Esophagus (tissue), 2 donors: ENCODE measurements around the gene FAM163B. TPM values are rescaled to one million over a fixed set of nuclear protein-coding genes. Genes with fewer than 3 reads are reported as not detected.

Source experiments
- H3K27ac ChIP-seq, 2 donors: one replicate each; pipeline ENCODE4 v1.5.1; 2013; ENCODE audit warnings: low read depth in 2 of 2, mild to moderate bottlenecking in 2 of 2, inconsistent platforms in 1 of 2, low read length in 1 of 2, moderate library complexity in 1 of 2
- H3K27me3 ChIP-seq, 2 donors: one replicate each; pipeline ENCODE4 v1.6.1; 2013; ENCODE audit warnings: low read length in 2 of 2, control low read depth in 1 of 2, mild to moderate bottlenecking in 1 of 2; ENCODE audit not compliant: insufficient read depth in 2 of 2, control insufficient read depth in 1 of 2
- H3K36me3 ChIP-seq, 2 donors: one replicate each; pipeline ENCODE4 v1.6.1; 2013; ENCODE audit warnings: low read length in 1 of 2; ENCODE audit not compliant: control insufficient read depth in 2 of 2, insufficient read depth in 2 of 2
- H3K4me1 ChIP-seq, 2 donors: one replicate each; pipeline ENCODE4 v1.6.1; 2013; ENCODE audit warnings: low read length in 1 of 2; ENCODE audit not compliant: control insufficient read depth in 2 of 2, insufficient read depth in 2 of 2
- H3K4me3 ChIP-seq, 2 donors: one replicate each; pipeline ENCODE4 v1.5.1; 2013; ENCODE audit warnings: low read length in 2 of 2, mild to moderate bottlenecking in 2 of 2, low read depth in 1 of 2, moderate library complexity in 1 of 2
- H3K9me3 ChIP-seq, 2 donors: one replicate each; pipeline ENCODE4 v1.6.1; 2013; ENCODE audit warnings: mild to moderate bottlenecking in 2 of 2, low read depth in 1 of 2, low read length in 1 of 2, moderate library complexity in 1 of 2; ENCODE audit not compliant: control insufficient read depth in 2 of 2, insufficient read depth in 1 of 2
- WGBS, 2 donors: extraction: QIAGEN DNeasy Blood & Tissue Kit; methylation state at CpG; one replicate each; pipeline ENCODE4 v1.1.7; 2013; 5-methylcytosine and 5-hydroxymethylcytosine counted together
- polyA plus RNA-seq, 2 donors: library from polyadenylated mRNA; stranded (reverse); fragments of 200-250 nt; gene quantifications; one replicate each; pipeline ENCODE4 v1.2.3, GENCODE V29; 2013
- donor health status: healthy with polysubstance abuse.
- donor health status: Bipolar disorder and iron deficiency.

The FAM163B gene
- polyA plus RNA-seq, 2 donors = not detected

DNA sequence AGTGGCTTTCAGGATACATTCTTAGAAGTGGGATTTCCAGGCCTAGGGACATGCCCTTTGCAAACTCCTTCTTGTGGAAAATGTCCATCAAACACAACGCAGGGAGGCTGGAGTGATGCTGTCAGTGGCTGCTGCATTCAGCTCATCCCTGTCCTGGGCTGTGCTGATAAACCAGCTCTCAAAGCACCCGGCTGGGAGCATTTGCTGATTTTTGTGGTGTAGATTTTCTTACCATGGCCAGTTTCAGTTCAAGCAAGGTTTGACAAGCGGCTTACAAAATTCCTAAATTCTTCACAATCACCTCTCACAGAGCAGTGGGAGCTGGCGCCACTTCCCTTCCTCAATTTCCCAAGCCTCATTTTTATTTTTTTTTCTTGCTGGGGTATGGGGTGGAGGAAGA, 28.2 kb downstream of the FAM163B start:
- peaks cover 0 to 8% of the 10 kb centered on the region in 2 donors for H3K27me3 ChIP-seq
- 80 to 83% methylated on average over 4 of the region's 4 CpGs for WGBS, 2 donors

DNA sequence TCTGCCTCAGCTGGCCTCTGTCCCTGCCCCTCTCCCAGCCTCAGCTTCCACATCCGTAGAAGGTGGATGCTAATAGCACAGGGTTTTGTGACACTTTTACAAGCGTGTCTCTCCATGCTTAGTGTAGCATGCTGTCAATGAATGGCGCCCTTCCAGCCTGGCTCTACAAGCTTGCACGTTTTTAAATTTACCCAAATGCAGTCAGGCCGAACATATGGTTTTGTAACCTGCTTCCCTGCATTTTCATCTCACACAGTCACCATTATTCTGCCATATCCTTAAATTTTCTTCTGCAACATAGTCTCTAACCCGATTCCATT, 28.8 kb downstream of the FAM163B start:
- no peaks in the 10 kb centered on the region for H3K9me3 ChIP-seq
- no peak overlapping the region for H3K4me3 ChIP-seq
- peaks cover 0 to 2% of the 10 kb centered on the region in 2 donors for H3K4me1 ChIP-seq
- H3K27me3 ChIP-seq = peaks cover 0 to 4% of the 10 kb centered on the region in 2 donors
- no peak overlapping the region for H3K27ac ChIP-seq
- no peaks in the 10 kb centered on the region for H3K36me3 ChIP-seq
- WGBS, 2 donors = 50 to 63% methylated on average over 6 of the region's 6 CpGs

More for the DNA sequence above, 28.2 kb downstream of the FAM163B start:
- Histone ChIP-seq H3K36me3 (no peaks in the 10 kb centered on the region), H3K9me3 (no peaks in the 10 kb centered on the region), H3K4me3 (no peak overlapping the region), H3K4me1 (peaks cover 0 to 2% of the 10 kb centered on the region in 2 donors), H3K27ac (no peak overlapping the region)

DNA sequence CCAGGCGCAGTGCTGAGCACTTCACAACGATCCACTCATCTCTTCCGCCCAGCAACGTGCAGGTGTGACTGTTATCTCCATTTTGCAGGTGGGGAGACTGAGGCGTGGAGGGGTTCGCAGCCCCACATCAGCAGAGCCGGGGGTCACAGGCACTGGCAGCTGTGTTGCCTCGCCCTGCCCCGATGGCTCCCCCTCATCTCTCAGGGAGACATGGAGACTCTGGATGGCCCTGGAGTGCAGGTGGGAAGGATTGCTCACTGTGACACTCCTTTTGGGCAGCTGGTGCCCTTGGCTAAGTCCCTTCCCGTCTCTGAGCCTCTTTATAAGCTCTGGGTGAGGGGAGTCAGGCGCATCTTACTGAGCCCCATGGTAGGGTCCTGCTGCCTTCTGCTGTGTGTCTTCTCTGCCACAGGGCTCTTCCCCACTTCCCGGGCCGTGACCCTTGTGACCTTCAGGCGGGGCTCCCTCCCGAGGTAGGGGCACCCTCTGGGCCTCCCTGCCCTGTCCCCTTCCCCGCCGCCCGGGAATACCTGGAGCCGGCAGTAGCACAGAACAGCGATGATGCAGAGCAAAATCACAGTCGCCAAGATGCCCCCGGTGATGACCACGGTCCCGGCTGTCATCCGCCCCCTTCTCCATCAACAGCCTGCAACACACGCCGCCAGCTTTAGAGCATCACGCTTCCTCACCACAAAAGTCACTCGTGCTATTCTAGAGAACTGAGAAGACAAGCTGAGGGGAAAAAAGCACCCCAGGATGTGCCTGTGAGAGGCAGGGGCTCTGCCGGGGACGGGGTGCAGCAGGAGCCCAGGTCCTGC, 29.4 kb downstream of the FAM163B start:
- Histone ChIP-seq H3K4me1 (peaks cover 0 to 2% of the 10 kb centered on the region in 2 donors), H3K27me3 (no peaks in the 10 kb centered on the region), H3K27ac (no peak overlapping the region), H3K9me3 (no peaks in the 10 kb centered on the region), H3K4me3 (no peak overlapping the region), H3K36me3 (no peaks in the 10 kb centered on the region)
- 71 to 79% methylated on average over 31 of the region's 31 CpGs for WGBS, 2 donors

DNA sequence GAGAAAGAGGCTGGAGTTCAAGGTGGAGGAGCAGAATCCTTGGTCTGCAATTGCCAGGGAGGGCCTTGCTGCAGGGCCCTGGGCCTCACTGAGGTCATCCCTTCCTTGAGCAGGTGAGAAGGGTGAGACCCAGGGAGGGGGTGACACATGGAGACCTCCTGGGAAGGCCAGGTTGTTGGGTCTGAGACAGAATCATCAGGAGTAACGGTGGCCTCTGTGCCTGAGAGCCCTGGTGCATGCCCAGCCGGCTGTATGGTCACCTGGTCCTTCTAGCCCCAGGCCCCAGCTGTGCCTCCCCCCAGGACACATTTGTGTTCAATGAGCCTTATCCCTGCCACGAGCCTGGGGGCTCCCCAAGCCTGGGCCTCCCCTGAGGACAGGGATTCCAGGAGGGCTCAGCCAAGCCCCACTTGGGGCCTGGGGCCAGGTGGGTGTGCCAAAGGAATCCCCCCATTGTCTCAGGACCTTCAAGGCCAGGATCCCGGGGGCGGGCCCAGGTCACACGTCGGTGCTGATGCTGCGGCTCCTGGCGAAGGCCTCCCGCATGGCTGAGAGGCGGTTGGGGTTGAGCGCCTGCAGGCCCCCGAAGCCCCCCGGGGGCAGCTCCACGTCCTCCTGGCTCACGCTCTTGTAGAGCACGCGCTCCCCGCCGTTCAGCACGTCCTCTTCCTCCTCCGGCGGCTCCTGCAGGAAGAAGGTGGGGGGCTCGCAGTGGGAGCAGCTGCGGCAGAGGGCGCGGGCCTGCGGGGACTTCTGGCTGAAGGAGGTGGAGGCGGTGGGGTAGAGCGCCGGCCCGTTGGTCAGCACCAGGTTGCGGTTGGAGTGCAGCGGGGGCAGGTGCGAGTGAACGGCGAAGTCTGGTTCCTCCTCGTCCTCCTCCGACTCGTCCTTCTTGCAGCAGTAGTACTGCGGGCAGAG, 30.4 kb downstream of the FAM163B start:
- Histone ChIP-seq H3K4me1 (peaks cover 0 to 2% of the 10 kb centered on the region in 2 donors), H3K27ac (no peak overlapping the region), H3K9me3 (no peaks in the 10 kb centered on the region), H3K27me3 (no peaks in the 10 kb centered on the region), H3K4me3 (no peak overlapping the region), H3K36me3 (no peaks in the 10 kb centered on the region)
- 55 to 68% methylated on average over 38 to 41 of the region's 41 CpGs for WGBS, 2 donors

DNA sequence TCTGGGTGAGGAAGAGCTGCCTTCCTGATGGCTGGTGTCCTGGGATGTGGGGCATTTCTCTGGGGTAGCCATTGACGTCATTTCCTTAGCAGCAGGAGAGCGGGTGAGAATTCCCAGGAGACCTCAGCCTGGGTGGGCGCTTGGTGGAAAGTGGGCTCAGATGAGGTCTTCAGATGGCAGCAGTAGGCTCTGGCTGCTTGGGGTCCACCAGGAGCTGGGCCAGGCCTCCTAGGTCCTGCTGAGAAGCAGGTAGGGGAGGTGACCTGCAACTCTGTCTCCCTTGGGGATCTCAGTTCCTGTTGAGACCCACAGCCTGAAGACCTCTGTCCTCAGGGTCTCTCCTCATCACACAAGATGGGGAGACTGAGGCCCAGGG, 31.5 kb downstream of the FAM163B start:
- WGBS, 2 donors = 80 to 84% methylated on average over 3 of the region's 3 CpGs
- H3K4me1 ChIP-seq = peaks cover 2 to 6% of the 10 kb centered on the region in 2 donors
- no peaks in the 10 kb centered on the region for H3K27me3 ChIP-seq

DNA sequence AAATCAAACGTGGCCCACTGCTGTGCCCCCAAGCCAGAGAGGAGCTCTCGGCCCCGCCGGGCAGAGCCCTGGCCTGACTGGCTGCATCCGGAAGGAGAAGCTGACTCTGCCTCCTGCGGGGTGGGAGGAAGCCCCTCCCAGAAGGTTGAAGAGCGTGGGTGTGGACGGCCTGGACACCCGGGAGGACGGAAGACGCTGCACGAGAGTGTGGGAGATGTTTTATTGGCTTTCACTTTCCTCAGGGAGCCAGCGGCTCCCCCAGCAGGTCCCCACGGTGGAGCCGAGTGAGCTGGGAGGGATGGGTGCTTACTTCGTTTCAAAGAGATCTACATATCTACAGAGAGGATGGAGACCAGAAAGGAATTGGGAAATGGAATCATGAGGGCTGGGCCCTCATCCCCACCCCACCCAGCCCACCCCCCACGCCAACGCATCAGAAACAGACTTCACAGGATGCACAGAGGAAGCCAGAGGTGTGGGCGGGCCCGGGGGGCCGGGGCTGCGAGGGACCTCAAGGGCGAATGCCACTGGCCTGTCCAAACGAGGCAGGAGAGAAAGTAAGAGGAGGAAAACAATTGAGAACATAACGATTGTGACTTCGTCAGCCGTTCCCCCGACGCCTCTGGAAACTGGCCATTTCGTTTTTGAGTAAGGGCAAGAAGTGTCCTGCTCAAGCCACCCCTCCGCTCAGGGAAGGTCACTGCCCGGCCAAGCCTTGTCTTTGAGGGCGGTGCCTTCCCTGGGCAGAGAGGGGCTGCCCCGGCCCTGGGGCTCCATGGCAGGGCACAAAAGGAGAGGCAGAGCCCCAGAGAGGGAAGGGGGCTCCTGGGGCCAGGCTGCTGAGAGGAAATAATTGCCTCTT, 32.1 kb downstream of the FAM163B start:
- no peak overlapping the region for H3K27ac ChIP-seq
- no peaks in the 10 kb centered on the region for H3K36me3 ChIP-seq
- H3K27me3 ChIP-seq = no peaks in the 10 kb centered on the region
- H3K4me3 ChIP-seq = no peak overlapping the region
- 52 to 53% methylated on average over 34 of the region's 34 CpGs for WGBS, 2 donors
- H3K4me1 ChIP-seq = peaks cover 2 to 9% of the 10 kb centered on the region in 2 donors
- no peaks in the 10 kb centered on the region for H3K9me3 ChIP-seq

More for the DNA sequence above, 31.5 kb downstream of the FAM163B start:
- Histone ChIP-seq H3K9me3 (no peaks in the 10 kb centered on the region), H3K27ac (no peak overlapping the region), H3K36me3 (no peaks in the 10 kb centered on the region), H3K4me3 (no peak overlapping the region)

DNA sequence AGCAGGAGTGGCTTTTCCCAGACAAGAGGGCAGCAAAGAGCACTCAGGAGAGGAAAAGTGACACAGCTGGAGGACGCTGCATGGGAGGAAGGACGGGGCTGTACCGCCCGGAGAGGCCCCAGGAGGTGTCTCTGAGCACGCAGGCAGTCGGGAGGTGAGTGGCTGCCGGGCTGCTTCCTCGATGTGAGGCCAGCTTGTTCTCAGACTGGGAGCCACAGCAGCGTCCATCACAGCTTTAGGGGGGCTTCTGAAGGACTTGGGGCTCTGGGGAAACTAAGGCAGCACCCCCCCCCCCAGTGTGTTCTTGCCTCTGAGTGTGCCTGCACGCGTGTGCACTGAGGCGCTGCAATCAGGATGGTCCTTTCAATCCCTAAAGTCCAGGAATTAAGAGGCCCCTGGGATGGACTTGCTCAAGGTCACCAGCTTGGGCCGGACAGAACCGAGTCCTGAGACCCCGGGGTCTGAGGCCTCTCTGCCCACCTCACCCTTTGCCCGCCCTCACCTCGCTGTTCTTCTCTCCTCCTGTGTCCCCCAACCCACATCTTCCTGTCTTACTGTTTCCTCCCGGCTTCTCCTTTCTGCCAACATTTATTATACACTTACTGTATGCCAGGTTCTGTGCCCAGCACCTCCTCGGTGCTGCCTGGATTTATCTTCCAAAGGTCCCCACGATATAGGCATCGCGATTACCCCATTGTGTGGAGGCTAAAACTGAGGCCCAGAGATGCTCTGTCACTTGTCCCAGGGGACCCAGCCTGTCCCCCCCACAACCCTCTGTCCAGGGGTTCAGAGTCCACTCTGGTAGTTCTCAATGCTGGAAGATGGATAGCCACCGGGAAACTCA, 32.9 kb downstream of the FAM163B start:
- H3K27me3 ChIP-seq = no peaks in the 10 kb centered on the region
- WGBS, 2 donors = 56 to 73% methylated on average over 23 of the region's 23 CpGs
- peaks cover 2 to 9% of the 10 kb centered on the region in 2 donors for H3K4me1 ChIP-seq
- no peak overlapping the region for H3K27ac ChIP-seq
- H3K4me3 ChIP-seq = no peak overlapping the region
- H3K9me3 ChIP-seq = no peaks in the 10 kb centered on the region
- no peaks in the 10 kb centered on the region for H3K36me3 ChIP-seq

DNA sequence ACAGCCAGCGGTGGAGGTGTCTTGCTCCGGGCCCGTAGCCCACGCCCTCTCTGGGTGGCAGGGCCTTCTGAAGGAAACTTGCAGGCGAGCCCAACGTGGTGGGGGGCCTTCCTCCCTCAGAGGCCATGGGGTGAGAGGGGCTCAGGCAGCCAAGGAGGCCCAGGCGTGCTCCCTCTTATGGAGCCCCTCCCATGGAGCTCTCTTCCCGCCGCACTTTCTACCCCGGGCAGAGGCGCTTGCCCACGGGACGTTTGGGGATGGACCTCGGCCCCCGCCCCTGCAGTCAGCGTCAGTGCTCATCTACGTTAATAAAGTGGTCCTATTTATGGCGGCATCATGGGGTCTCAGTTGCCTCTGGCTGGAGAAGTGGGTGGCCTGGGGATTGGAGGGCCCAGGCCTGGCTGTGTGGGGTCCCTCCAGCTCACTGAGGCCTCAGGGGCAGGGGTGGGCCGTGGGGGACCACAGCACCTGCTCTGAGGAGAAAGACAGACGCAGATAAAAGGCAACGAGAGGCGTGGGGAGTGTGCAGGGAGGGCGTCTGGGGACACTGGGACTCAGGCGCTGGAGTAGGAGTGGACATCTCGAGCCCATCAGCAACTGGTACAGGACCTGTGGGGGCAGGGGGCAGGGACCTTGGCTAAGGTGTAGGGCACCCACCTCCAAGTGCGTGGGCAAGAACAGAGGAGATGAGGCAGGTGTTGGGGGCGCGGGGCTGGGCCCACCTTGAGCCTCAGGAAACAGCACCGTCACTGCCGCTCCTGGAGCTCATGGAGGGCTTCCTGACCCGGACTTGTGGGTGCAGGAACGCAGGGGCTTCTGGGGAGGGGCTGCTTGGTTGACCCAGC, 33.8 kb downstream of the FAM163B start:
- Histone ChIP-seq H3K27ac (no peak overlapping the region), H3K4me3 (no peak overlapping the region), H3K9me3 (no peaks in the 10 kb centered on the region), H3K4me1 (peaks cover 2 to 9% of the 10 kb centered on the region in 2 donors), H3K36me3 (no peaks in the 10 kb centered on the region), H3K27me3 (no peaks in the 10 kb centered on the region)
- 81 to 82% methylated on average over 30 to 32 of the region's 32 CpGs for WGBS, 2 donors
